Measurements from ENCODE around the gene GNA14.

The GNA14 gene

GRCh38 chr9:77532607-77533006 lies 115.5 kb downstream of the GNA14 start:
- TF ChIP-seq GFI1B (tag by site-specific recombination; IDR thresholded peaks at IDR 0.05) (no peak), ZNF76 (tag by site-specific recombination; IDR thresholded peaks at IDR 0.05; ENCODE audit: borderline replicate concordance, low read depth) (no peak), ZNF830 (tag by site-specific recombination; IDR thresholded peaks at IDR 0.05; ENCODE audit: low read depth) (no peak), ZBTB44 (tag by site-specific recombination; IDR thresholded peaks at IDR 0.05) (no peak)
- H3K9me3 ChIP-seq (ENCODE audit: control insufficient read depth, insufficient read depth, low read depth, low read length), result no peaks in the 10 kb centered on the region
- H3K27ac ChIP-seq (ENCODE audit: extremely low read depth, low read depth, low read length), result no peak overlapping the region
- CTCF ChIA-PET, result no interaction called here
- H3K36me3 ChIP-seq (ENCODE audit: control insufficient read depth in 2 of 2, insufficient read depth in 1 of 2, low read length in 2 of 2), result no peaks in the 10 kb centered on the region
- H3K4me1 ChIP-seq (ENCODE audit: control insufficient read depth, insufficient read depth, low read length), result no peaks in the 10 kb centered on the region; the same call in 1 of the 2 replicates
- POLR2A ChIA-PET, result no interaction called here
- H3K4me3 ChIP-seq (ENCODE audit: low read depth, low read length), result no peak overlapping the region

GRCh38 chr9:77531400-77531799 lies 116.7 kb downstream of the GNA14 start:
- Histone ChIP-seq H3K27ac (ENCODE audit: extremely low read depth, low read depth, low read length) (no peak overlapping the region), H3K36me3 (ENCODE audit: control insufficient read depth in 2 of 2, insufficient read depth in 1 of 2, low read length in 2 of 2) (no peaks in the 10 kb centered on the region), H3K9me3 (ENCODE audit: control insufficient read depth, insufficient read depth, low read depth, low read length) (no peaks in the 10 kb centered on the region), H3K4me1 (ENCODE audit: control insufficient read depth, insufficient read depth, low read length) (peaks cover 3% of the 10 kb centered on the region; the same call in 1 of the 2 replicates), H3K4me3 (ENCODE audit: low read depth, low read length) (no peak overlapping the region)
- ChIA-PET POLR2A (no interaction called here), CTCF (interaction anchor here (0.9 kb wide), 1 partner anchor 593 kb away, joined by 4 read pairs; no protein-coding TSS in a partner anchor)
- no peak for TF ChIP-seq PRDM6 (tag by site-specific recombination; IDR thresholded peaks at IDR 0.05)
- no peak for TF ChIP-seq RBAK (tag by site-specific recombination; IDR thresholded peaks at IDR 0.05)
- TF ChIP-seq ZNF560 (tag by site-specific recombination; IDR thresholded peaks at IDR 0.05; ENCODE audit: borderline replicate concordance), result no peak
- TF ChIP-seq ZNF777 (tag by site-specific recombination; IDR thresholded peaks at IDR 0.05; ENCODE audit: borderline replicate concordance), result no peak
- TF ChIP-seq ZBTB20 (tag by site-specific recombination; IDR thresholded peaks at IDR 0.05), result no peak
- no peak for TF ChIP-seq ZNF585B (tag by site-specific recombination; IDR thresholded peaks at IDR 0.05)
- no peak for TF ChIP-seq ZBTB10 (tag by site-specific recombination; IDR thresholded peaks at IDR 0.05)
- TF ChIP-seq ZNF549 (tag by site-specific recombination; IDR thresholded peaks at IDR 0.05), result no peak
- no peak for TF ChIP-seq ZSCAN18 (tag by site-specific recombination; IDR thresholded peaks at IDR 0.05)
- TF ChIP-seq ZFP41 (tag by site-specific recombination; IDR thresholded peaks at IDR 0.05; ENCODE audit: borderline replicate concordance), result no peak
- no peak for TF ChIP-seq ZBTB17 (tag by site-specific recombination; IDR thresholded peaks at IDR 0.05)
- TF ChIP-seq OSR2 (tag by site-specific recombination; IDR thresholded peaks at IDR 0.05), result no peak
- TF ChIP-seq ZNF2 (tag by site-specific recombination; IDR thresholded peaks at IDR 0.05), result no peak
